ENCODE results near the gene ZBTB20. TPM values are rescaled to one million over a fixed set of nuclear protein-coding genes. Genes with fewer than 3 reads are reported as not detected.

Gene ZBTB20
- total and polyA plus RNA-seq, 2 experiments from 2014 or later, result 15.7 to 37.3 TPM

- H3K36me3 ChIP-seq, result no peaks in the 10 kb centered on the region
- no peaks in the 10 kb centered on the region for H3K4me1 ChIP-seq (ENCODE audit: low read depth)
- H3K27me3 ChIP-seq, result no peaks in the 10 kb centered on the region
- no peak overlapping the region for H3K27ac ChIP-seq
- H3K4me3 ChIP-seq, result no peak overlapping the region
- TF ChIP-seq CTCF (IDR thresholded peaks at IDR 0.05; ENCODE audit: low read depth, low read length), result no peak
- no peaks in the 10 kb centered on the region for H3K9me3 ChIP-seq (ENCODE audit: low read depth)
- no peak for DNase-seq (ENCODE audit: low read depth in 1 of 2, low spot score in 1 of 2)
Observed at GRCh38 chr3:114694251-114694650, 452.8 kb downstream of the ZBTB20 start.

- Histone ChIP-seq H3K36me3 (no peaks in the 10 kb centered on the region), H3K4me1 (ENCODE audit: low read depth) (no peaks in the 10 kb centered on the region), H3K27ac (no peak overlapping the region), H3K27me3 (no peaks in the 10 kb centered on the region), H3K9me3 (ENCODE audit: low read depth) (no peaks in the 10 kb centered on the region), H3K4me3 (no peak overlapping the region)
- no peak for TF ChIP-seq CTCF (IDR thresholded peaks at IDR 0.05; ENCODE audit: low read depth, low read length)
- DNase-seq (ENCODE audit: low read depth in 1 of 2, low spot score in 1 of 2), result no peak
Observed at GRCh38 chr3:114691871-114692270, 455.2 kb downstream of the ZBTB20 start.

GRCh38 chr3:114690911-114691310, 456.2 kb downstream of the ZBTB20 start:
- Histone ChIP-seq H3K4me3 (no peak overlapping the region), H3K27ac (no peak overlapping the region), H3K36me3 (no peaks in the 10 kb centered on the region), H3K27me3 (no peaks in the 10 kb centered on the region), H3K4me1 (ENCODE audit: low read depth) (no peaks in the 10 kb centered on the region), H3K9me3 (ENCODE audit: low read depth) (no peaks in the 10 kb centered on the region)
- no peak for DNase-seq (ENCODE audit: low read depth in 1 of 2, low spot score in 1 of 2)
- TF ChIP-seq CTCF (IDR thresholded peaks at IDR 0.05; ENCODE audit: low read depth, low read length), result no peak

GRCh38 chr3:114687151-114687550, 459.9 kb downstream of the ZBTB20 start:
- Histone ChIP-seq H3K4me3 (no peak overlapping the region), H3K9me3 (ENCODE audit: low read depth) (no peaks in the 10 kb centered on the region), H3K27ac (no peak overlapping the region), H3K4me1 (ENCODE audit: low read depth) (no peaks in the 10 kb centered on the region), H3K27me3 (no peaks in the 10 kb centered on the region), H3K36me3 (no peaks in the 10 kb centered on the region)
- DNase-seq (ENCODE audit: low read depth in 1 of 2, low spot score in 1 of 2), result no peak
- TF ChIP-seq CTCF (IDR thresholded peaks at IDR 0.05; ENCODE audit: low read depth, low read length), result no peak

GRCh38 chr3:114686621-114687020, 460.5 kb downstream of the ZBTB20 start:
- peak in 1 of 2 donors; percentile 46 for DNase-seq (ENCODE audit: low read depth in 1 of 2, low spot score in 1 of 2)
- Histone ChIP-seq H3K27me3 (no peaks in the 10 kb centered on the region), H3K27ac (no peak overlapping the region), H3K4me3 (no peak overlapping the region), H3K36me3 (no peaks in the 10 kb centered on the region), H3K4me1 (ENCODE audit: low read depth) (no peaks in the 10 kb centered on the region), H3K9me3 (ENCODE audit: low read depth) (no peaks in the 10 kb centered on the region)
- TF ChIP-seq CTCF (IDR thresholded peaks at IDR 0.05; ENCODE audit: low read depth, low read length), result no peak

GRCh38 chr3:114685161-114685560, 461.9 kb downstream of the ZBTB20 start:
- H3K4me3 ChIP-seq, result no peak overlapping the region
- no peak overlapping the region for H3K27ac ChIP-seq
- no peak for TF ChIP-seq CTCF (IDR thresholded peaks at IDR 0.05; ENCODE audit: low read depth, low read length)

More at GRCh38 chr3:114685161-114685560, 461.9 kb downstream of the ZBTB20 start:
- Histone ChIP-seq H3K27me3 (no peaks in the 10 kb centered on the region), H3K36me3 (no peaks in the 10 kb centered on the region), H3K4me1 (ENCODE audit: low read depth) (no peaks in the 10 kb centered on the region), H3K9me3 (ENCODE audit: low read depth) (no peaks in the 10 kb centered on the region)
- no peak for DNase-seq (ENCODE audit: low read depth in 1 of 2, low spot score in 1 of 2)
